ENCODE data around the gene HTR2C.

- no peak for TF ChIP-seq CTCF (IDR thresholded peaks at IDR 0.05; ENCODE audit: low read depth, low read length, missing input control)
- no peak for TF ChIP-seq ATF3 (IDR thresholded peaks at IDR 0.05)
- no peak for TF ChIP-seq SP1 (IDR thresholded peaks at IDR 0.05)
- no peak for TF ChIP-seq RAD21 (IDR thresholded peaks at IDR 0.05)
- no peak for TF ChIP-seq TAF1 (conservative IDR thresholded peaks at IDR 0.05)
- TF ChIP-seq RXRA (IDR thresholded peaks at IDR 0.05) = no peak
- TF ChIP-seq REST (IDR thresholded peaks at IDR 0.05) = no peak
- TF ChIP-seq JUND (IDR thresholded peaks at IDR 0.05) = no peak
- no peak for TF ChIP-seq MAX (IDR thresholded peaks at IDR 0.05)
- no peak for TF ChIP-seq GABPA (IDR thresholded peaks at IDR 0.05 in 1 of 2, conservative IDR thresholded peaks at IDR 0.05 in 1 of 2)
- no peak for TF ChIP-seq YY1 (IDR thresholded peaks at IDR 0.05)
- TF ChIP-seq ZBTB33 (IDR thresholded peaks at IDR 0.05) = no peak
- TF ChIP-seq EGR1 (IDR thresholded peaks at IDR 0.05; ENCODE audit: low read depth in 2 of 2) = no peak
These were observed 16.0 kb downstream of the HTR2C start for GRCh38 chrX:114599911-114600310.

All from liver (tissue), 3 donors.